WTC11 (cell line): ENCODE measurements around the gene ZNF232. TPM values are rescaled to one million over a fixed set of nuclear protein-coding genes. Genes with fewer than 3 reads are reported as not detected.

ENCODE experiments used
- FOXP1 ChIP-seq: sonication (generic); formaldehyde crosslinking; IDR thresholded peaks from 2 replicates; pipeline ENCODE4 v1.8.0; 2022; ENCODE audit warnings: missing genetic modification reagents, mild to moderate bottlenecking, moderate library complexity, borderline replicate concordance
- IRF2 ChIP-seq: sonication (generic); formaldehyde crosslinking; IDR thresholded peaks from 2 replicates; pipeline ENCODE4 v1.8.0; 2022; ENCODE audit warnings: low read depth, missing genetic modification reagents, borderline replicate concordance
- NFATC4 ChIP-seq: fragments of 250-450 bp; sonication (Bioruptor Pico); IDR thresholded peaks from 2 replicates; pipeline ENCODE4 v1.9.0; 2021; ENCODE audit warnings: mild to moderate bottlenecking
- SMAD3 ChIP-seq: sonication (generic); formaldehyde crosslinking; IDR thresholded peaks from 2 replicates; pipeline ENCODE4 v1.8.0; 2022; ENCODE audit warnings: missing genetic modification reagents, mild to moderate bottlenecking, borderline replicate concordance
- SMAD4 ChIP-seq: sonication (generic); formaldehyde crosslinking; IDR thresholded peaks from 2 replicates; pipeline ENCODE4 v1.8.0; 2022; ENCODE audit warnings: mild to moderate bottlenecking, missing genetic modification reagents
- TCF7 ChIP-seq: sonication (generic); formaldehyde crosslinking; IDR thresholded peaks from 2 replicates; pipeline ENCODE4 v1.8.0; 2022; ENCODE audit warnings: mild to moderate bottlenecking, low read depth, missing genetic modification reagents, moderate library complexity
- TEAD1 ChIP-seq: sonication (generic); formaldehyde crosslinking; IDR thresholded peaks from 2 replicates; pipeline ENCODE4 v1.8.0; 2022; ENCODE audit warnings: mild to moderate bottlenecking, missing genetic modification reagents
- TEAD4 ChIP-seq: sonication (generic); formaldehyde crosslinking; IDR thresholded peaks from 2 replicates; pipeline ENCODE4 v1.8.0; 2022; ENCODE audit warnings: mild to moderate bottlenecking, missing genetic modification reagents
- TP53 ChIP-seq: sonication (generic); formaldehyde crosslinking; IDR thresholded peaks from 2 replicates; pipeline ENCODE4 v1.8.1; 2023; ENCODE audit warnings: mild to moderate bottlenecking, missing genetic modification reagents
- ZBTB21 ChIP-seq: sonication (generic); formaldehyde crosslinking; IDR thresholded peaks from 2 replicates; pipeline ENCODE4 v1.8.1; 2023; ENCODE audit warnings: mild to moderate bottlenecking, missing genetic modification reagents, borderline replicate concordance
- ZNF232 ChIP-seq: sonication (generic); formaldehyde crosslinking; IDR thresholded peaks from 2 replicates; pipeline ENCODE4 v1.8.0; 2022; ENCODE audit warnings: mild to moderate bottlenecking, missing genetic modification reagents
- ZNF317 ChIP-seq: sonication (generic); formaldehyde crosslinking; IDR thresholded peaks from 2 replicates; pipeline ENCODE4 v1.8.1; 2023; ENCODE audit warnings: low read depth, mild to moderate bottlenecking, moderate library complexity, missing genetic modification reagents, borderline replicate concordance
- total RNA-seq: library from RNA; stranded (reverse); gene quantifications from 3 replicates; pipeline ENCODE4 v1.2.3, GENCODE V29; 2021
- TF ChIP-seq, protein P1 (sequence below): sonication (generic); formaldehyde crosslinking; IDR thresholded peaks from 2 replicates; pipeline ENCODE4 v1.8.1; 2023; ENCODE audit warnings: mild to moderate bottlenecking, missing genetic modification reagents
- TF ChIP-seq, protein P2 (sequence below): fragments of 250-450 bp; sonication (Bioruptor Pico); IDR thresholded peaks from 2 replicates; pipeline ENCODE4 v2.1.2; 2022; ENCODE audit warnings: mild to moderate bottlenecking, moderate library complexity
- TF ChIP-seq, protein P3 (sequence below): fragments of 250-450 bp; sonication (Bioruptor Pico); IDR thresholded peaks from 2 replicates; pipeline ENCODE4 v1.9.0; 2021; ENCODE audit warnings: mild to moderate bottlenecking, borderline replicate concordance
- TF ChIP-seq, protein P4 (sequence below): sonication (generic); formaldehyde crosslinking; IDR thresholded peaks from 2 replicates; pipeline ENCODE4 v1.8.1; 2022; ENCODE audit warnings: mild to moderate bottlenecking, missing genetic modification reagents, moderate library complexity, borderline replicate concordance
- TF ChIP-seq, protein P5 (sequence below): sonication (generic); formaldehyde crosslinking; conservative IDR thresholded peaks from 2 replicates; pipeline ENCODE4 v1.8.1; 2023; ENCODE audit warnings: mild to moderate bottlenecking, low read depth, missing genetic modification reagents, moderate library complexity
- TF ChIP-seq, protein P6 (sequence below): sonication (generic); formaldehyde crosslinking; IDR thresholded peaks from 2 replicates; pipeline ENCODE4 v1.8.1; 2022; ENCODE audit warnings: low read depth, mild to moderate bottlenecking, moderate library complexity, missing genetic modification reagents, borderline replicate concordance
- TF ChIP-seq, protein P7 (sequence below): sonication (generic); formaldehyde crosslinking; IDR thresholded peaks from 2 replicates; pipeline ENCODE4 v1.8.1; 2023; ENCODE audit warnings: mild to moderate bottlenecking, missing genetic modification reagents, moderate library complexity
- TF ChIP-seq, protein P8 (sequence below): sonication (generic); formaldehyde crosslinking; conservative IDR thresholded peaks from 2 replicates; pipeline ENCODE4 v1.8.1; 2022; ENCODE audit warnings: mild to moderate bottlenecking, missing genetic modification reagents
- TF ChIP-seq, protein P9 (sequence below): sonication (generic); formaldehyde crosslinking; IDR thresholded peaks from 2 replicates; pipeline ENCODE4 v1.8.0; 2023; ENCODE audit warnings: mild to moderate bottlenecking, missing genetic modification reagents

Gene ZNF232
- total RNA-seq, 1 experiment from 2014 or later, result 21.7 TPM

DNA sequence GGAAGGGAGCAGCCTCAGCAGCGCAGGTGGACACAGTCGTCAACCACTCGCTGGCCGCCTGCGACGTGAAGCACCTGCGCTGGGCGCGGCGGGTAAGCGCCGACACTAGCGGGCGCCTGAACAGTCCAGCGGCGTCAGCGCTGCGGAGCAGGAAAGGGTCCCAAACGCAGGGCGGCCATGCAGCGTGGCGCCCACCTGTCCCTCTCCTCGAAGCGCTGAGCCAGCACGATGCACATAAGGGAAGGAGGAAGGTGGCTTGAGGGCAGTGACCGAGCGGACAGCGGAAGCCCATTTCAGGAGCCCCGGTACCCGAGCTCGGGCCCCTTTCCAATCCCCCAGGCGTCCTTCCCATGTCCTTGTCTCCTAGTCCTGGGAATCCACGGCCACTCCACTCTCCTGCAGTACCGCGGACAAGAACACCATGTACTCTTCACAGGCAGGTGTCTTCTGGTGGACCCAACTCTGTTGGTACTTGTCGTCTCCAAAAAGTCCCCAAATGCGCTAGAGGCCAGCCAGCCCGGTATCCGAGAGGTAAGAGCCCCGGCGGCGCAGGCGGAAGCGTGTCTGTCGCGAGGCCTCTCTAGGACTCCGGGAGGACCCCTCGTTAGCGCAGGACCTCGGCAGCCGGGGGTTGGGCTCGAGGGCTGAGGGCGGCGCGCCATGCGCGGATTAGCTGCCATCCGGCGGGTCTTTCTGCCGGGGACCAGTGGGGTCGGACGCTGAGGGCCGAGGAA is 14.4 kb downstream of the ZNF232 start (continued):
- TF ChIP-seq, protein P1, sequence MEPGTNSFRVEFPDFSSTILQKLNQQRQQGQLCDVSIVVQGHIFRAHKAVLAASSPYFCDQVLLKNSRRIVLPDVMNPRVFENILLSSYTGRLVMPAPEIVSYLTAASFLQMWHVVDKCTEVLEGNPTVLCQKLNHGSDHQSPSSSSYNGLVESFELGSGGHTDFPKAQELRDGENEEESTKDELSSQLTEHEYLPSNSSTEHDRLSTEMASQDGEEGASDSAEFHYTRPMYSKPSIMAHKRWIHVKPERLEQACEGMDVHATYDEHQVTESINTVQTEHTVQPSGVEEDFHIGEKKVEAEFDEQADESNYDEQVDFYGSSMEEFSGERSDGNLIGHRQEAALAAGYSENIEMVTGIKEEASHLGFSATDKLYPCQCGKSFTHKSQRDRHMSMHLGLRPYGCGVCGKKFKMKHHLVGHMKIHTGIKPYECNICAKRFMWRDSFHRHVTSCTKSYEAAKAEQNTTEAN (CRISPR knock-in tag), result peak; percentile 97
- TF ChIP-seq TEAD1 (CRISPR knock-in tag) (peak; percentile 97), ZNF317 (CRISPR knock-in tag) (peak; percentile 76; the same call in 1 of the 2 replicates), SMAD3 (CRISPR knock-in tag) (peak; percentile 99), ZBTB21 (CRISPR knock-in tag) (peak; percentile 96), IRF2 (peak; percentile 93; the same call in 1 of the 2 replicates), TEAD4 (CRISPR knock-in tag) (peak; percentile 97), ZNF232 (peak; percentile 95), TCF7 (CRISPR knock-in tag) (peak; percentile 97), FOXP1 (CRISPR knock-in tag) (peak; percentile 99), SMAD4 (CRISPR knock-in tag) (peak; percentile 99), TP53 (peak; percentile 96), NFATC4 (CRISPR knock-in tag) (no peak)
- TF ChIP-seq, protein P2, sequence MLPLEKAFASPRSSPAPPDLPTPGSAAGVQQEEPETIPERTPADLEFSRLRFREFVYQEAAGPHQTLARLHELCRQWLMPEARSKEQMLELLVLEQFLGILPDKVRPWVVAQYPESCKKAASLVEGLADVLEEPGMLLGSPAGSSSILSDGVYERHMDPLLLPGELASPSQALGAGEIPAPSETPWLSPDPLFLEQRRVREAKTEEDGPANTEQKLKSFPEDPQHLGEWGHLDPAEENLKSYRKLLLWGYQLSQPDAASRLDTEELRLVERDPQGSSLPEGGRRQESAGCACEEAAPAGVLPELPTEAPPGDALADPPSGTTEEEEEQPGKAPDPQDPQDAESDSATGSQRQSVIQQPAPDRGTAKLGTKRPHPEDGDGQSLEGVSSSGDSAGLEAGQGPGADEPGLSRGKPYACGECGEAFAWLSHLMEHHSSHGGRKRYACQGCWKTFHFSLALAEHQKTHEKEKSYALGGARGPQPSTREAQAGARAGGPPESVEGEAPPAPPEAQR (CRISPR knock-in tag), result no peak
- TF ChIP-seq, protein P3, sequence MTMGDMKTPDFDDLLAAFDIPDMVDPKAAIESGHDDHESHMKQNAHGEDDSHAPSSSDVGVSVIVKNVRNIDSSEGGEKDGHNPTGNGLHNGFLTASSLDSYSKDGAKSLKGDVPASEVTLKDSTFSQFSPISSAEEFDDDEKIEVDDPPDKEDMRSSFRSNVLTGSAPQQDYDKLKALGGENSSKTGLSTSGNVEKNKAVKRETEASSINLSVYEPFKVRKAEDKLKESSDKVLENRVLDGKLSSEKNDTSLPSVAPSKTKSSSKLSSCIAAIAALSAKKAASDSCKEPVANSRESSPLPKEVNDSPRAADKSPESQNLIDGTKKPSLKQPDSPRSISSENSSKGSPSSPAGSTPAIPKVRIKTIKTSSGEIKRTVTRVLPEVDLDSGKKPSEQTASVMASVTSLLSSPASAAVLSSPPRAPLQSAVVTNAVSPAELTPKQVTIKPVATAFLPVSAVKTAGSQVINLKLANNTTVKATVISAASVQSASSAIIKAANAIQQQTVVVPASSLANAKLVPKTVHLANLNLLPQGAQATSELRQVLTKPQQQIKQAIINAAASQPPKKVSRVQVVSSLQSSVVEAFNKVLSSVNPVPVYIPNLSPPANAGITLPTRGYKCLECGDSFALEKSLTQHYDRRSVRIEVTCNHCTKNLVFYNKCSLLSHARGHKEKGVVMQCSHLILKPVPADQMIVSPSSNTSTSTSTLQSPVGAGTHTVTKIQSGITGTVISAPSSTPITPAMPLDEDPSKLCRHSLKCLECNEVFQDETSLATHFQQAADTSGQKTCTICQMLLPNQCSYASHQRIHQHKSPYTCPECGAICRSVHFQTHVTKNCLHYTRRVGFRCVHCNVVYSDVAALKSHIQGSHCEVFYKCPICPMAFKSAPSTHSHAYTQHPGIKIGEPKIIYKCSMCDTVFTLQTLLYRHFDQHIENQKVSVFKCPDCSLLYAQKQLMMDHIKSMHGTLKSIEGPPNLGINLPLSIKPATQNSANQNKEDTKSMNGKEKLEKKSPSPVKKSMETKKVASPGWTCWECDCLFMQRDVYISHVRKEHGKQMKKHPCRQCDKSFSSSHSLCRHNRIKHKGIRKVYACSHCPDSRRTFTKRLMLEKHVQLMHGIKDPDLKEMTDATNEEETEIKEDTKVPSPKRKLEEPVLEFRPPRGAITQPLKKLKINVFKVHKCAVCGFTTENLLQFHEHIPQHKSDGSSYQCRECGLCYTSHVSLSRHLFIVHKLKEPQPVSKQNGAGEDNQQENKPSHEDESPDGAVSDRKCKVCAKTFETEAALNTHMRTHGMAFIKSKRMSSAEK, result 0 out of 2 replicates have a peak, but pooled peaks have one; percentile 70
- TF ChIP-seq, protein P4, sequence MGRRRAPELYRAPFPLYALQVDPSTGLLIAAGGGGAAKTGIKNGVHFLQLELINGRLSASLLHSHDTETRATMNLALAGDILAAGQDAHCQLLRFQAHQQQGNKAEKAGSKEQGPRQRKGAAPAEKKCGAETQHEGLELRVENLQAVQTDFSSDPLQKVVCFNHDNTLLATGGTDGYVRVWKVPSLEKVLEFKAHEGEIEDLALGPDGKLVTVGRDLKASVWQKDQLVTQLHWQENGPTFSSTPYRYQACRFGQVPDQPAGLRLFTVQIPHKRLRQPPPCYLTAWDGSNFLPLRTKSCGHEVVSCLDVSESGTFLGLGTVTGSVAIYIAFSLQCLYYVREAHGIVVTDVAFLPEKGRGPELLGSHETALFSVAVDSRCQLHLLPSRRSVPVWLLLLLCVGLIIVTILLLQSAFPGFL (CRISPR knock-in tag), result peak; percentile 95; the same call in 1 of the 2 replicates
- TF ChIP-seq, protein P5, sequence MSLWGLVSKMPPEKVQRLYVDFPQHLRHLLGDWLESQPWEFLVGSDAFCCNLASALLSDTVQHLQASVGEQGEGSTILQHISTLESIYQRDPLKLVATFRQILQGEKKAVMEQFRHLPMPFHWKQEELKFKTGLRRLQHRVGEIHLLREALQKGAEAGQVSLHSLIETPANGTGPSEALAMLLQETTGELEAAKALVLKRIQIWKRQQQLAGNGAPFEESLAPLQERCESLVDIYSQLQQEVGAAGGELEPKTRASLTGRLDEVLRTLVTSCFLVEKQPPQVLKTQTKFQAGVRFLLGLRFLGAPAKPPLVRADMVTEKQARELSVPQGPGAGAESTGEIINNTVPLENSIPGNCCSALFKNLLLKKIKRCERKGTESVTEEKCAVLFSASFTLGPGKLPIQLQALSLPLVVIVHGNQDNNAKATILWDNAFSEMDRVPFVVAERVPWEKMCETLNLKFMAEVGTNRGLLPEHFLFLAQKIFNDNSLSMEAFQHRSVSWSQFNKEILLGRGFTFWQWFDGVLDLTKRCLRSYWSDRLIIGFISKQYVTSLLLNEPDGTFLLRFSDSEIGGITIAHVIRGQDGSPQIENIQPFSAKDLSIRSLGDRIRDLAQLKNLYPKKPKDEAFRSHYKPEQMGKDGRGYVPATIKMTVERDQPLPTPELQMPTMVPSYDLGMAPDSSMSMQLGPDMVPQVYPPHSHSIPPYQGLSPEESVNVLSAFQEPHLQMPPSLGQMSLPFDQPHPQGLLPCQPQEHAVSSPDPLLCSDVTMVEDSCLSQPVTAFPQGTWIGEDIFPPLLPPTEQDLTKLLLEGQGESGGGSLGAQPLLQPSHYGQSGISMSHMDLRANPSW (CRISPR knock-in tag), result no peak
- TF ChIP-seq, protein P6, sequence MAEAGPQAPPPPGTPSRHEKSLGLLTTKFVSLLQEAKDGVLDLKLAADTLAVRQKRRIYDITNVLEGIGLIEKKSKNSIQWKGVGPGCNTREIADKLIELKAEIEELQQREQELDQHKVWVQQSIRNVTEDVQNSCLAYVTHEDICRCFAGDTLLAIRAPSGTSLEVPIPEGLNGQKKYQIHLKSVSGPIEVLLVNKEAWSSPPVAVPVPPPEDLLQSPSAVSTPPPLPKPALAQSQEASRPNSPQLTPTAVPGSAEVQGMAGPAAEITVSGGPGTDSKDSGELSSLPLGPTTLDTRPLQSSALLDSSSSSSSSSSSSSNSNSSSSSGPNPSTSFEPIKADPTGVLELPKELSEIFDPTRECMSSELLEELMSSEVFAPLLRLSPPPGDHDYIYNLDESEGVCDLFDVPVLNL, result peak; percentile 97
- TF ChIP-seq, protein P7, sequence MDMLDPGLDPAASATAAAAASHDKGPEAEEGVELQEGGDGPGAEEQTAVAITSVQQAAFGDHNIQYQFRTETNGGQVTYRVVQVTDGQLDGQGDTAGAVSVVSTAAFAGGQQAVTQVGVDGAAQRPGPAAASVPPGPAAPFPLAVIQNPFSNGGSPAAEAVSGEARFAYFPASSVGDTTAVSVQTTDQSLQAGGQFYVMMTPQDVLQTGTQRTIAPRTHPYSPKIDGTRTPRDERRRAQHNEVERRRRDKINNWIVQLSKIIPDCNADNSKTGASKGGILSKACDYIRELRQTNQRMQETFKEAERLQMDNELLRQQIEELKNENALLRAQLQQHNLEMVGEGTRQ (CRISPR knock-in tag), result peak; percentile 52
- TF ChIP-seq, protein P8, sequence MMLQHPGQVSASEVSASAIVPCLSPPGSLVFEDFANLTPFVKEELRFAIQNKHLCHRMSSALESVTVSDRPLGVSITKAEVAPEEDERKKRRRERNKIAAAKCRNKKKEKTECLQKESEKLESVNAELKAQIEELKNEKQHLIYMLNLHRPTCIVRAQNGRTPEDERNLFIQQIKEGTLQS (CRISPR knock-in tag), result peak; percentile 94
- TF ChIP-seq, protein P9, sequence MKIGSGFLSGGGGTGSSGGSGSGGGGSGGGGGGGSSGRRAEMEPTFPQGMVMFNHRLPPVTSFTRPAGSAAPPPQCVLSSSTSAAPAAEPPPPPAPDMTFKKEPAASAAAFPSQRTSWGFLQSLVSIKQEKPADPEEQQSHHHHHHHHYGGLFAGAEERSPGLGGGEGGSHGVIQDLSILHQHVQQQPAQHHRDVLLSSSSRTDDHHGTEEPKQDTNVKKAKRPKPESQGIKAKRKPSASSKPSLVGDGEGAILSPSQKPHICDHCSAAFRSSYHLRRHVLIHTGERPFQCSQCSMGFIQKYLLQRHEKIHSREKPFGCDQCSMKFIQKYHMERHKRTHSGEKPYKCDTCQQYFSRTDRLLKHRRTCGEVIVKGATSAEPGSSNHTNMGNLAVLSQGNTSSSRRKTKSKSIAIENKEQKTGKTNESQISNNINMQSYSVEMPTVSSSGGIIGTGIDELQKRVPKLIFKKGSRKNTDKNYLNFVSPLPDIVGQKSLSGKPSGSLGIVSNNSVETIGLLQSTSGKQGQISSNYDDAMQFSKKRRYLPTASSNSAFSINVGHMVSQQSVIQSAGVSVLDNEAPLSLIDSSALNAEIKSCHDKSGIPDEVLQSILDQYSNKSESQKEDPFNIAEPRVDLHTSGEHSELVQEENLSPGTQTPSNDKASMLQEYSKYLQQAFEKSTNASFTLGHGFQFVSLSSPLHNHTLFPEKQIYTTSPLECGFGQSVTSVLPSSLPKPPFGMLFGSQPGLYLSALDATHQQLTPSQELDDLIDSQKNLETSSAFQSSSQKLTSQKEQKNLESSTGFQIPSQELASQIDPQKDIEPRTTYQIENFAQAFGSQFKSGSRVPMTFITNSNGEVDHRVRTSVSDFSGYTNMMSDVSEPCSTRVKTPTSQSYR (CRISPR knock-in tag), result peak; percentile 97
